Activated CD8-positive, alpha-beta T cell treated with anti-CD3 and anti-CD28 coated beads for 36 hours (primary cell): Measurements from ENCODE around the gene FOXM1. TPM values are rescaled to one million over a fixed set of nuclear protein-coding genes. Genes with fewer than 3 reads are reported as not detected.

Source experiments
- ATAC-seq: fragments of 200-7000 bp; cut with Tn5 transposase; one replicate; pipeline ENCODE4 v1.10.0; 2021; ENCODE audit warnings: mild to moderate bottlenecking, moderate library complexity
- CTCF ChIA-PET: fragments of 350-600 bp; sonication (Branson Sonifier 250); formaldehyde crosslinking; loops from one replicate; lab custom pipeline; 2021; ENCODE audit warnings: antibody characterized with exemption; lab: Charles Lee
- POLR2A ChIA-PET: fragments of 350-600 bp; sonication (Branson Sonifier 250); formaldehyde crosslinking; loops from one replicate; lab custom pipeline; 2021; ENCODE audit warnings: antibody characterized with exemption; lab: Charles Lee
- DNase-seq: peaks from one replicate; pipeline ENCODE4 v3.0.0-alpha.2; 2020
- H3K27ac Mint-ChIP-seq: one replicate; pipeline ENCODE4 v1.8.0; 2021; ENCODE audit warnings: mild to moderate bottlenecking, mixed read lengths
- H3K27me3 Mint-ChIP-seq: one replicate; pipeline ENCODE4 v1.8.0; 2021; ENCODE audit warnings: mixed read lengths
- H3K36me3 Mint-ChIP-seq: one replicate; pipeline ENCODE4 v1.8.0; 2021; ENCODE audit warnings: low read depth, mixed read lengths
- H3K4me1 Mint-ChIP-seq: one replicate; pipeline ENCODE4 v1.8.0; 2021; ENCODE audit warnings: low read depth, mixed read lengths
- H3K4me3 Mint-ChIP-seq: one replicate; pipeline ENCODE4 v1.8.0; 2021; ENCODE audit warnings: mild to moderate bottlenecking, moderate library complexity, mixed read lengths
- H3K9me3 Mint-ChIP-seq: one replicate; pipeline ENCODE4 v1.8.0; 2021; ENCODE audit warnings: mixed read lengths
- intact Hi-C: fragments of 100-400 bp; cut with micrococcal nuclease; formaldehyde crosslinking; loops from one replicate; pipeline ENCODE4 v1.10.0; 2022
- total RNA-seq, 2 experiments: library from RNA; stranded (reverse); gene quantifications; one replicate each; pipeline ENCODE4 v1.2.3, GENCODE V29; 2021
- TF ChIP-seq, protein P1 (sequence below): fragments of 200-600 bp; IDR thresholded peaks from one replicate; pipeline ENCODE4 v1.8.0; 2022; ENCODE audit warnings: antibody characterized with exemption, mild to moderate bottlenecking

The FOXM1 gene
- total RNA-seq, 2 experiments from 2014 or later = 64.4 to 64.8 TPM

GRCh38 chr12:2854669-2855453, 22.1 kb downstream of the FOXM1 start:
- ChIA-PET CTCF (interaction anchor here (0.6 to 2.4 kb wide), 17 partner anchors 8 to 1098 kb away, joined by 3 to 25 read pairs (median 3); partner anchors contain the start of genes FOXM1 and RHNO1), POLR2A (interaction anchor here (0.6 to 1.4 kb wide), 3 partner anchors 15 to 987 kb away, joined by 3 to 5 read pairs (median 3); no protein-coding TSS in a partner anchor)
- Mint-ChIP-seq H3K27me3 (no peaks in the 10 kb centered on the region), H3K27ac (no peak overlapping the region), H3K9me3 (no peaks in the 10 kb centered on the region), H3K36me3 (peaks cover 16% of the 10 kb centered on the region), H3K4me1 (no peaks in the 10 kb centered on the region), H3K4me3 (no peak overlapping the region)
- ATAC-seq = no peak
- intact Hi-C loops = loop anchor here (10.0 kb wide), 1 partner anchor 190 kb away; no protein-coding TSS in a partner anchor
- TF ChIP-seq, protein P1, sequence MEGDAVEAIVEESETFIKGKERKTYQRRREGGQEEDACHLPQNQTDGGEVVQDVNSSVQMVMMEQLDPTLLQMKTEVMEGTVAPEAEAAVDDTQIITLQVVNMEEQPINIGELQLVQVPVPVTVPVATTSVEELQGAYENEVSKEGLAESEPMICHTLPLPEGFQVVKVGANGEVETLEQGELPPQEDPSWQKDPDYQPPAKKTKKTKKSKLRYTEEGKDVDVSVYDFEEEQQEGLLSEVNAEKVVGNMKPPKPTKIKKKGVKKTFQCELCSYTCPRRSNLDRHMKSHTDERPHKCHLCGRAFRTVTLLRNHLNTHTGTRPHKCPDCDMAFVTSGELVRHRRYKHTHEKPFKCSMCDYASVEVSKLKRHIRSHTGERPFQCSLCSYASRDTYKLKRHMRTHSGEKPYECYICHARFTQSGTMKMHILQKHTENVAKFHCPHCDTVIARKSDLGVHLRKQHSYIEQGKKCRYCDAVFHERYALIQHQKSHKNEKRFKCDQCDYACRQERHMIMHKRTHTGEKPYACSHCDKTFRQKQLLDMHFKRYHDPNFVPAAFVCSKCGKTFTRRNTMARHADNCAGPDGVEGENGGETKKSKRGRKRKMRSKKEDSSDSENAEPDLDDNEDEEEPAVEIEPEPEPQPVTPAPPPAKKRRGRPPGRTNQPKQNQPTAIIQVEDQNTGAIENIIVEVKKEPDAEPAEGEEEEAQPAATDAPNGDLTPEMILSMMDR = no peak
- DNase-seq = no peak

DNA sequence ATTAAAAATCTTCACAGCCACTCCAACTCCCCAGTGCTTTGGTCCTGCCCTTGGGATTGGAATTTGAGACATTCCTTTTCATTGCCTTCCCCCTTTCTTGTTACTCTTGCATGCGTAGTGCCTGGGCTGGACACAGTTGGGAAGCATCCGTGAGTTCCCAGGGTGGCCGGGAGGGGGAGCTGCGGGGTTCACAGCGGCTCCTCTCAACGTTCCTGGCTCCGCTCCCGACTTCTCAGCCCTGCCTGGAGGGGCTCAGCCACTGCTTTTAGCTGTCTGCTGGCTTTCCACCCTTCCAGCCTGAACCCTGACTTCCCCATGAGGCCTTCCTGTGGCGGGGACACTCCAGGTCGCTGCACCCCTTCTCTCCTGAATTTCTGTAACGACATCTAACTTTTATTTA, 23.3 kb downstream of the FOXM1 start:
- TF ChIP-seq, protein P1 = peak; percentile 67
- ATAC-seq (peak; percentile 78), DNase-seq (peak; percentile 65)
- no peaks in the 10 kb centered on the region for H3K9me3 Mint-ChIP-seq
- no peaks in the 10 kb centered on the region for H3K27me3 Mint-ChIP-seq
- ChIA-PET POLR2A (interaction anchor here (0.8 to 1.2 kb wide), 2 partner anchors 8 to 13 kb away, joined by 3 read pairs; no protein-coding TSS in a partner anchor), CTCF (interaction anchor here (0.6 to 2.4 kb wide), 20 partner anchors 9 to 206 kb away, joined by 3 to 25 read pairs (median 4); partner anchors contain the start of genes FOXM1 and RHNO1)
- no peaks in the 10 kb centered on the region for H3K4me1 Mint-ChIP-seq
- intact Hi-C loops = loop anchor here (10.0 kb wide), 1 partner anchor 191 kb away; no protein-coding TSS in a partner anchor
- no peak overlapping the region for H3K27ac Mint-ChIP-seq
- H3K36me3 Mint-ChIP-seq = peaks cover 6% of the 10 kb centered on the region
- H3K4me3 Mint-ChIP-seq = no peak overlapping the region

DNA sequence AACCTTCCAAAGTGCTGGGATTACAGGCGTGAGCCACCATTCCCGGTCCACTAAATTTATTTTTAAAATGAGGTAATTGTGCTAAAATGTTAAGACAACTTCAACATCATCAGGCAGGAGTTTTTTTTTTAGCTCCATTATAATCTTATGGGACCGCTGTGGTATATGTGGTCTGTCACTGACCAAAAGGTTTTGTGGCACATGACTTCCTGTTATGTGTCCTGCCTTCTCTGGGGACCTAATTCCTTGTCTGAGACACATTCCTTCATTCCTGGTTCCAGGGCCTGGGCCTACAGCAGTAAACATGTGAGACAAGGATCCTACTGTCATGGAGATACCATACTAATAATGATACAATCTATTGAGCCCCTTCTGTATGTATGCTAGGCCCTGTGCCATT, 25.0 kb downstream of the FOXM1 start:
- CTCF ChIA-PET = interaction anchor here (1.0 kb wide), 1 partner anchor 23 kb away, joined by 3 read pairs; no protein-coding TSS in a partner anchor
- no peaks in the 10 kb centered on the region for H3K27me3 Mint-ChIP-seq
- TF ChIP-seq, protein P1 = no peak
- no peak overlapping the region for H3K4me3 Mint-ChIP-seq
- no peak overlapping the region for H3K27ac Mint-ChIP-seq
- POLR2A ChIA-PET = no interaction called here
- ATAC-seq (no peak), DNase-seq (no peak)
- intact Hi-C loops = loop anchor here (10.0 kb wide), 1 partner anchor 193 kb away; no protein-coding TSS in a partner anchor
- H3K4me1 Mint-ChIP-seq = no peaks in the 10 kb centered on the region
- no peaks in the 10 kb centered on the region for H3K9me3 Mint-ChIP-seq
- H3K36me3 Mint-ChIP-seq = peaks cover 3% of the 10 kb centered on the region

DNA sequence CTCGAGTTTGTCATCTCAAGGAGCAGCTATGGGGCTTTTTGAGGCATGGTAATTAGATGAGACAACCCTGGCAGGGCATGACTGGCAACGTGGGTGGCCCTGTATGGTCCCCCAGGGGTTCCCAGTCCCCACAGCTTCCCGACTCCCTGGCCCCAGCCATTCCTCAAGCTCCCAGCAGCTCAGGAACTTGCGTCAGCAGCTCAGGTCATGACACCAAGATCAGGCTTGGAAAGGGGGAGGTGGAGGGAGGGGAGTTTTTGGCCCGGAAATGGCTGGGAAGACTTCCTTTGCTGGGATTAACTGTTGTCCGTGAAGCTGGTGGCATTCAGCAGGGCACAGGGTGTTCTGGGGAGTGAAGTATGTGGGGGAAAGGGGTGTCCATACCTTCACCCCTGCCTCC, 31.7 kb downstream of the FOXM1 start:
- Mint-ChIP-seq H3K9me3 (no peaks in the 10 kb centered on the region), H3K27me3 (no peaks in the 10 kb centered on the region), H3K36me3 (peaks cover 12% of the 10 kb centered on the region), H3K27ac (no peak overlapping the region), H3K4me1 (no peaks in the 10 kb centered on the region), H3K4me3 (no peak overlapping the region)
- ATAC-seq (no peak), DNase-seq (no peak)
- TF ChIP-seq, protein P1 = no peak
- POLR2A ChIA-PET = interaction anchor here (0.9 to 1.1 kb wide), 3 partner anchors 9 to 28 kb away, joined by 3 read pairs; no protein-coding TSS in a partner anchor
- intact Hi-C loops = no loop called here
- CTCF ChIA-PET = interaction anchor here (0.7 to 3.4 kb wide), 8 partner anchors 9 to 197 kb away, joined by 3 to 11 read pairs (median 4); partner anchors contain the start of gene TULP3
